GM12878 (cell line): ENCODE data around the gene TNFAIP1. TPM values are rescaled to one million over a fixed set of nuclear protein-coding genes. Genes with fewer than 3 reads are reported as not detected.

Experiments
- ATF7 ChIP-seq: fragments of 450-650 bp; IDR thresholded peaks from 2 replicates; pipeline ENCODE4 v1.6.1; 2016; ENCODE audit warnings: low read depth, mild to moderate bottlenecking
- E4F1 ChIP-seq: fragments of 450-650 bp; IDR thresholded peaks from 2 replicates; pipeline ENCODE4 v1.6.1; 2018; ENCODE audit warnings: borderline replicate concordance, mild to moderate bottlenecking; ENCODE audit not compliant: partially characterized antibody
- EED ChIP-seq: sonication (generic); IDR thresholded peaks from 2 replicates; pipeline ENCODE4 v1.6.1; 2016; ENCODE audit warnings: antibody characterized with exemption, low read depth
- FOXK2 ChIP-seq: fragments of 450-650 bp; IDR thresholded peaks from 2 replicates; pipeline ENCODE4 v1.6.1; 2017; ENCODE audit warnings: mild to moderate bottlenecking, moderate library complexity
- GABPA ChIP-seq: IDR thresholded peaks from 2 replicates; pipeline ENCODE4 v1.6.1; 2014; ENCODE audit warnings: antibody characterized with exemption, low read depth, mild to moderate bottlenecking, inconsistent platforms
- HDGF ChIP-seq: fragments of 450-650 bp; IDR thresholded peaks from 2 replicates; pipeline ENCODE4 v1.6.1; 2016; ENCODE audit warnings: antibody characterized with exemption
- HSF1 ChIP-seq: fragments of 150-350 bp; IDR thresholded peaks from 2 replicates; pipeline ENCODE4 v1.6.1; 2014; ENCODE audit warnings: mild to moderate bottlenecking, low read depth, low read length
- JUNB ChIP-seq: IDR thresholded peaks from 2 replicates; pipeline ENCODE4 v1.6.1; 2016; ENCODE audit warnings: antibody characterized with exemption, mild to moderate bottlenecking
- MYB ChIP-seq: fragments of 150-350 bp; IDR thresholded peaks from 2 replicates; pipeline ENCODE4 v1.6.1; 2014; ENCODE audit warnings: mild to moderate bottlenecking, low read depth, low read length, borderline replicate concordance
- NR2C1 ChIP-seq: fragments of 450-650 bp; IDR thresholded peaks from 2 replicates; pipeline ENCODE4 v1.6.1; 2017; ENCODE audit warnings: antibody characterized with exemption, mild to moderate bottlenecking, moderate library complexity
- NR2C2 ChIP-seq: IDR thresholded peaks from 2 replicates; pipeline ENCODE4 v1.6.1; 2011; ENCODE audit warnings: borderline replicate concordance, low read depth; ENCODE audit not compliant: control insufficient read depth, insufficient read length
- NRF1 ChIP-seq: conservative IDR thresholded peaks from 2 replicates; pipeline ENCODE4 v1.6.1; 2011; ENCODE audit warnings: mild to moderate bottlenecking, low read depth, low read length, improper control_type of control experiment
- SMARCA5 ChIP-seq: fragments of 450-650 bp; IDR thresholded peaks from 2 replicates; pipeline ENCODE4 v1.6.1; 2017; ENCODE audit warnings: mild to moderate bottlenecking
- ZNF687 ChIP-seq: fragments of 450-650 bp; IDR thresholded peaks from 2 replicates; pipeline ENCODE4 v1.6.1; 2017; ENCODE audit warnings: mild to moderate bottlenecking, moderate library complexity
- polyA plus RNA-seq, 11 experiments: library from polyadenylated mRNA; depleted of rRNA in 4 of 11; unstranded in 6 of 11; stranded (reverse) in 5 of 11; fragments of >200 nt; fragmentation: Nextera tagmentation in 4 of 11; fragmentation: Illumina TruSeq in 1 of 11; extraction: Ambion mirVana in 4 of 11; extraction: Trizol in 1 of 11; gene quantifications; 1 replicate in 1 of 11; 2 replicates in 10 of 11; pipeline versions ENCODE4 v1.2.1 to v1.2.3, GENCODE V29; 2011 to 2016; ENCODE audit warnings: inconsistent platforms in 2 of 11, missing spikeins in 2 of 11, low read depth in 1 of 11
- total RNA-seq, 4 experiments: library from RNA; depleted of rRNA in 3 of 4; stranded (reverse); fragments of >200 nt in 3 of 4; fragmentation: Illumina TruSeq in 1 of 4; extraction: Trizol in 1 of 4; gene quantifications; 2 replicates each; pipeline versions ENCODE4 v1.2.1 to v1.2.3, GENCODE V29; 2013 to 2021

TNFAIP1 gene
- total and polyA plus RNA-seq, 10 of the 15 experiments (the other 5 are each of a cell fraction or from before 2014, with no cell fraction given) = 1.8 to 16.9 (median 11.7) TPM

GRCh38 chr17:28357061-28357900, 21.7 kb downstream of the TNFAIP1 start, which contains the start of gene POLDIP2 (continued):
- TF ChIP-seq HSF1 (no peak), NR2C2 (no peak), GABPA (peak; percentile 98), E4F1 (peak; percentile 51), FOXK2 (peak; percentile 56), NRF1 (no peak), SMARCA5 (peak; percentile 56; the same call in 1 of the 2 replicates), NR2C1 (peak; percentile 87), JUNB (no peak), EED (no peak), ZNF687 (peak; percentile 78), HDGF (no peak), ATF7 (0 out of 2 replicates have a peak, but pooled peaks have one; percentile 16), MYB (no peak)
